ENCODE measurements around the gene TRAPPC6A. TPM values are rescaled to one million over a fixed set of nuclear protein-coding genes. Genes with fewer than 3 reads are reported as not detected.

The TRAPPC6A gene
- total RNA-seq, 1 donor from 2014 or later: 2.9 TPM

GRCh38 chr19:45164577-45165335, 13.3 kb downstream of the TRAPPC6A start:
- no peak for FAIRE-seq

GRCh38 chr19:45163751-45164460, 14.1 kb downstream of the TRAPPC6A start:
- FAIRE-seq (no peak), DNase-seq (ENCODE audit: low spot score in 2 of 2) (no peak)

More at GRCh38 chr19:45164577-45165335, 13.3 kb downstream of the TRAPPC6A start:
- no peak for DNase-seq (ENCODE audit: low spot score in 2 of 2)

- no peak for FAIRE-seq
Measured at GRCh38 chr19:45163156-45163555, 14.9 kb downstream of the TRAPPC6A start.

GRCh38 chr19:45162608-45163143, 15.4 kb downstream of the TRAPPC6A start:
- FAIRE-seq: no peak
- DNase-seq (ENCODE audit: low spot score in 2 of 2): no peak

More at GRCh38 chr19:45163156-45163555, 14.9 kb downstream of the TRAPPC6A start:
- no peak for DNase-seq (ENCODE audit: low spot score in 2 of 2)

- DNase-seq (ENCODE audit: low spot score in 2 of 2): peak in 1 of 2 donors; percentile 44
- FAIRE-seq: no peak
Measured at GRCh38 chr19:45161738-45162607, 16.1 kb downstream of the TRAPPC6A start.

GRCh38 chr19:45160870-45161737, 16.9 kb downstream of the TRAPPC6A start, which contains the start of gene NKPD1:
TSS of gene NKPD1 (minus strand) at chr19:45160982. CDS start at chr19:45160150, 832 bp downstream.
- DNase-seq (ENCODE audit: low spot score in 2 of 2): peak in 1 of 2 donors; percentile 25
- no peak for FAIRE-seq

GRCh38 chr19:45159971-45160324, 18.1 kb downstream of the TRAPPC6A start:
- no peak for DNase-seq (ENCODE audit: low spot score in 2 of 2)
- no peak for FAIRE-seq

- FAIRE-seq: no peak
Measured at GRCh38 chr19:45159210-45159970, 18.6 kb downstream of the TRAPPC6A start.

GRCh38 chr19:45158503-45159209, 19.4 kb downstream of the TRAPPC6A start:
- FAIRE-seq: no peak
- DNase-seq (ENCODE audit: low spot score in 2 of 2): no peak

More at GRCh38 chr19:45159210-45159970, 18.6 kb downstream of the TRAPPC6A start:
- no peak for DNase-seq (ENCODE audit: low spot score in 2 of 2)

- no peak for DNase-seq (ENCODE audit: low spot score in 2 of 2)
- FAIRE-seq: no peak
Measured at GRCh38 chr19:45156751-45157150, 21.3 kb downstream of the TRAPPC6A start.

GRCh38 chr19:45156011-45156630, 21.9 kb downstream of the TRAPPC6A start:
- no peak for DNase-seq (ENCODE audit: low spot score in 2 of 2)
- no peak for FAIRE-seq

- DNase-seq (ENCODE audit: low spot score in 2 of 2) (peak; percentile 40 to 60), FAIRE-seq (no peak)
Measured at GRCh38 chr19:45154064-45154827, 23.8 kb downstream of the TRAPPC6A start.

GRCh38 chr19:45153339-45154063, 24.5 kb downstream of the TRAPPC6A start:
- no peak for FAIRE-seq

GRCh38 chr19:45152504-45153338, 25.3 kb downstream of the TRAPPC6A start:
- DNase-seq (ENCODE audit: low spot score in 2 of 2) (peak; percentile 51 to 52), FAIRE-seq (no peak)

More at GRCh38 chr19:45153339-45154063, 24.5 kb downstream of the TRAPPC6A start:
- peak; percentile 72 to 73 for DNase-seq (ENCODE audit: low spot score in 2 of 2)

All from frontal cortex (tissue), 4 donors.